HepG2 (cell line): Measurements from ENCODE around the gene SKP1. TPM values are rescaled to one million over a fixed set of nuclear protein-coding genes. Genes with fewer than 3 reads are reported as not detected.

Experiments
- ATM ChIP-seq: fragments of 450-650 bp; IDR thresholded peaks from 2 replicates; pipeline ENCODE4 v1.7.1; 2017; ENCODE audit warnings: mild to moderate bottlenecking, borderline replicate concordance
- CEBPG ChIP-seq: IDR thresholded peaks from 2 replicates; pipeline ENCODE4 v1.6.1; 2016
- KDM5A ChIP-seq: fragments of 200-600 bp; sonication (generic); IDR thresholded peaks from 2 replicates; pipeline ENCODE4 v1.7.0; 2018; ENCODE audit warnings: antibody characterized with exemption, mild to moderate bottlenecking, low read length, borderline replicate concordance
- MED8 ChIP-seq: sonication (generic); formaldehyde crosslinking; IDR thresholded peaks from 2 replicates; pipeline ENCODE4 v1.8.1; 2023; ENCODE audit warnings: mild to moderate bottlenecking, missing genetic modification reagents; ENCODE audit not compliant: insufficient replicate concordance
- SALL1 ChIP-seq: sonication (generic); formaldehyde crosslinking; IDR thresholded peaks from 2 replicates; pipeline ENCODE4 v1.8.0; 2022; ENCODE audit warnings: mild to moderate bottlenecking, missing genetic modification reagents
- XRCC5 ChIP-seq: fragments of 200-400 bp; formaldehyde crosslinking; optimal IDR thresholded peaks from 2 replicates; pipeline ENCODE3; 2017; ENCODE audit warnings: mild to moderate bottlenecking, low read length
- polyA plus RNA-seq, 8 experiments: library from polyadenylated mRNA; depleted of rRNA in 3 of 8; stranded (reverse) in 7 of 8; unstranded in 1 of 8; fragments of >200 nt; fragmentation: Illumina TruSeq in 4 of 8; extraction: Trizol in 4 of 8; gene quantifications; 2 replicates each; pipeline versions ENCODE4 v1.2.1 to v1.2.3, GENCODE V29; 2011 to 2016; ENCODE audit warnings: low read depth in 4 of 8, missing spikeins in 1 of 8, mixed read lengths in 1 of 8; ENCODE audit not compliant: insufficient read depth in 1 of 8
- total RNA-seq, 5 experiments: library from RNA; depleted of rRNA; stranded (reverse); fragments of >200 nt; fragmentation: Illumina TruSeq; extraction: Trizol; gene quantifications; 2 replicates each; pipeline ENCODE4 v1.2.3, GENCODE V29; 2016; ENCODE audit warnings: low read depth in 1 of 5
- TF ChIP-seq, protein P1 (sequence below): IDR thresholded peaks from 2 replicates; pipeline ENCODE4 v1.6.1; 2012; ENCODE audit warnings: low read length, improper control_type of control experiment
- TF ChIP-seq, protein P2 (sequence below): sonication (generic); formaldehyde crosslinking; conservative IDR thresholded peaks from 2 replicates; pipeline ENCODE4 v1.8.0; 2022; ENCODE audit warnings: missing genetic modification reagents
- TF ChIP-seq, protein P3 (sequence below): sonication (generic); formaldehyde crosslinking; IDR thresholded peaks from 2 replicates; pipeline ENCODE4 v1.4.0; 2020; ENCODE audit warnings: mild to moderate bottlenecking, missing genetic modification reagents
- TF ChIP-seq, protein P4 (sequence below): sonication (generic); formaldehyde crosslinking; IDR thresholded peaks from 2 replicates; pipeline ENCODE4 v1.4.0; 2020; ENCODE audit warnings: mild to moderate bottlenecking, missing genetic modification reagents

The SKP1 gene
- total and polyA plus RNA-seq, 2 of the 13 experiments (the other 11 are each of a cell fraction or from before 2014, with no cell fraction given) = 134 to 340 TPM

DNA sequence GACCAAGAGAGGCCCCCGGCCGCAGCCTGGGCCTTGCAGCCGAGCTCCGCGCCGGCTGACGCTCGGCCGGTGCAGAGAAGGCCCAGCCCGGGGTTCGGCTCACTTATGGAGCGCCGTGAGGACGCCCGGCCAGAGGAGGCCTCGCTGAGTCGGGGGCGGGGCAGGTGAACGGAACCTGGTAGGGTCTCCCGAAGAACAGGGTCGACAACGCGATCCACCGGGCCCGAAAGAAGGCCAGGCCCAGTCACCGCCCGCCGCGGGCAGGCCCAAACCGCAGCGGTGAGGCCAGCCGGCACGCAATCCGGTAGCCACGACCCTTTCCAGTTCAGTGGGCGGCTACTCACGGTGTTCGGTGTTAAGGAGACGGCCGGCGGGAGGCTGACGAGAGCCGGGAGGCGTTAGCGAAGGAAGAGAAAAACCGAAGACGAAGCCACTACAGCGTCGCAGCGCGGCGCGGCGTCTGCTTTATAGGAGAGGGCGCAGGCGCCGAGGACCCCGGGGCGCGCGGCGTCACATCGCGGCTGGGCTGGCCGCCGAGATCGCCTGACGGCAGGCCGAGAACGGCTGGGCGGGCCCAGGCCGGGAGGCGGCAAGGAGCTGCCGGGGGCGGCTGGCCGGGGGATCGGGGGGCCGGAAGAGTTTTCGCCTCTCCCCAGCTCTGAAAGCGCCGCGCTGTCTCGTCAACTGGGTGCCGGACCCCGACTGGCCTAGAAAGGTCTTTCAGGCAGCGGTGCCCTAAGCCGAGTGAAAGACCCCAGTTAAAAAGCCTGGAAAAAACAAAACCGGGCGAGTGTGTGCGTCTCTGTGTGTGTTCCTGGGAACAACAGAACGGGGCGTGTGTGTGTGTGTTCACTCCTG lies at the start of gene SKP1 (continued):
- TF ChIP-seq XRCC5 (no peak), MED8 (CRISPR knock-in tag) (peak; percentile 70), SALL1 (CRISPR knock-in tag) (peak; percentile 84), CEBPG (CRISPR knock-in tag) (no peak), KDM5A (peak; percentile 37; the same call in 1 of the 2 replicates), ATM (no peak)
- TF ChIP-seq, protein P1, sequence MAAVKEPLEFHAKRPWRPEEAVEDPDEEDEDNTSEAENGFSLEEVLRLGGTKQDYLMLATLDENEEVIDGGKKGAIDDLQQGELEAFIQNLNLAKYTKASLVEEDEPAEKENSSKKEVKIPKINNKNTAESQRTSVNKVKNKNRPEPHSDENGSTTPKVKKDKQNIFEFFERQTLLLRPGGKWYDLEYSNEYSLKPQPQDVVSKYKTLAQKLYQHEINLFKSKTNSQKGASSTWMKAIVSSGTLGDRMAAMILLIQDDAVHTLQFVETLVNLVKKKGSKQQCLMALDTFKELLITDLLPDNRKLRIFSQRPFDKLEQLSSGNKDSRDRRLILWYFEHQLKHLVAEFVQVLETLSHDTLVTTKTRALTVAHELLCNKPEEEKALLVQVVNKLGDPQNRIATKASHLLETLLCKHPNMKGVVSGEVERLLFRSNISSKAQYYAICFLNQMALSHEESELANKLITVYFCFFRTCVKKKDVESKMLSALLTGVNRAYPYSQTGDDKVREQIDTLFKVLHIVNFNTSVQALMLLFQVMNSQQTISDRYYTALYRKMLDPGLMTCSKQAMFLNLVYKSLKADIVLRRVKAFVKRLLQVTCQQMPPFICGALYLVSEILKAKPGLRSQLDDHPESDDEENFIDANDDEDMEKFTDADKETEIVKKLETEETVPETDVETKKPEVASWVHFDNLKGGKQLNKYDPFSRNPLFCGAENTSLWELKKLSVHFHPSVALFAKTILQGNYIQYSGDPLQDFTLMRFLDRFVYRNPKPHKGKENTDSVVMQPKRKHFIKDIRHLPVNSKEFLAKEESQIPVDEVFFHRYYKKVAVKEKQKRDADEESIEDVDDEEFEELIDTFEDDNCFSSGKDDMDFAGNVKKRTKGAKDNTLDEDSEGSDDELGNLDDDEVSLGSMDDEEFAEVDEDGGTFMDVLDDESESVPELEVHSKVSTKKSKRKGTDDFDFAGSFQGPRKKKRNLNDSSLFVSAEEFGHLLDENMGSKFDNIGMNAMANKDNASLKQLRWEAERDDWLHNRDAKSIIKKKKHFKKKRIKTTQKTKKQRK = no peak
- TF ChIP-seq, protein P2, sequence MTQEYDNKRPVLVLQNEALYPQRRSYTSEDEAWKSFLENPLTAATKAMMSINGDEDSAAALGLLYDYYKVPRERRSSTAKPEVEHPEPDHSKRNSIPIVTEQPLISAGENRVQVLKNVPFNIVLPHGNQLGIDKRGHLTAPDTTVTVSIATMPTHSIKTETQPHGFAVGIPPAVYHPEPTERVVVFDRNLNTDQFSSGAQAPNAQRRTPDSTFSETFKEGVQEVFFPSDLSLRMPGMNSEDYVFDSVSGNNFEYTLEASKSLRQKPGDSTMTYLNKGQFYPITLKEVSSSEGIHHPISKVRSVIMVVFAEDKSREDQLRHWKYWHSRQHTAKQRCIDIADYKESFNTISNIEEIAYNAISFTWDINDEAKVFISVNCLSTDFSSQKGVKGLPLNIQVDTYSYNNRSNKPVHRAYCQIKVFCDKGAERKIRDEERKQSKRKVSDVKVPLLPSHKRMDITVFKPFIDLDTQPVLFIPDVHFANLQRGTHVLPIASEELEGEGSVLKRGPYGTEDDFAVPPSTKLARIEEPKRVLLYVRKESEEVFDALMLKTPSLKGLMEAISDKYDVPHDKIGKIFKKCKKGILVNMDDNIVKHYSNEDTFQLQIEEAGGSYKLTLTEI (CRISPR knock-in tag) = no peak
- TF ChIP-seq, protein P3, sequence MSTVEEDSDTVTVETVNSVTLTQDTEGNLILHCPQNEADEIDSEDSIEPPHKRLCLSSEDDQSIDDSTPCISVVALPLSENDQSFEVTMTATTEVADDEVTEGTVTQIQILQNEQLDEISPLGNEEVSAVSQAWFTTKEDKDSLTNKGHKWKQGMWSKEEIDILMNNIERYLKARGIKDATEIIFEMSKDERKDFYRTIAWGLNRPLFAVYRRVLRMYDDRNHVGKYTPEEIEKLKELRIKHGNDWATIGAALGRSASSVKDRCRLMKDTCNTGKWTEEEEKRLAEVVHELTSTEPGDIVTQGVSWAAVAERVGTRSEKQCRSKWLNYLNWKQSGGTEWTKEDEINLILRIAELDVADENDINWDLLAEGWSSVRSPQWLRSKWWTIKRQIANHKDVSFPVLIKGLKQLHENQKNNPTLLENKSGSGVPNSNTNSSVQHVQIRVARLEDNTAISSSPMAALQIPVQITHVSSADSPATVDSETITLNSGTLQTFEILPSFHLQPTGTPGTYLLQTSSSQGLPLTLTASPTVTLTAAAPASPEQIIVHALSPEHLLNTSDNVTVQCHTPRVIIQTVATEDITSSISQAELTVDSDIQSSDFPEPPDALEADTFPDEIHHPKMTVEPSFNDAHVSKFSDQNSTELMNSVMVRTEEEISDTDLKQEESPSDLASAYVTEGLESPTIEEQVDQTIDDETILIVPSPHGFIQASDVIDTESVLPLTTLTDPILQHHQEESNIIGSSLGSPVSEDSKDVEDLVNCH (CRISPR knock-in tag) = no peak
- TF ChIP-seq, protein P4, sequence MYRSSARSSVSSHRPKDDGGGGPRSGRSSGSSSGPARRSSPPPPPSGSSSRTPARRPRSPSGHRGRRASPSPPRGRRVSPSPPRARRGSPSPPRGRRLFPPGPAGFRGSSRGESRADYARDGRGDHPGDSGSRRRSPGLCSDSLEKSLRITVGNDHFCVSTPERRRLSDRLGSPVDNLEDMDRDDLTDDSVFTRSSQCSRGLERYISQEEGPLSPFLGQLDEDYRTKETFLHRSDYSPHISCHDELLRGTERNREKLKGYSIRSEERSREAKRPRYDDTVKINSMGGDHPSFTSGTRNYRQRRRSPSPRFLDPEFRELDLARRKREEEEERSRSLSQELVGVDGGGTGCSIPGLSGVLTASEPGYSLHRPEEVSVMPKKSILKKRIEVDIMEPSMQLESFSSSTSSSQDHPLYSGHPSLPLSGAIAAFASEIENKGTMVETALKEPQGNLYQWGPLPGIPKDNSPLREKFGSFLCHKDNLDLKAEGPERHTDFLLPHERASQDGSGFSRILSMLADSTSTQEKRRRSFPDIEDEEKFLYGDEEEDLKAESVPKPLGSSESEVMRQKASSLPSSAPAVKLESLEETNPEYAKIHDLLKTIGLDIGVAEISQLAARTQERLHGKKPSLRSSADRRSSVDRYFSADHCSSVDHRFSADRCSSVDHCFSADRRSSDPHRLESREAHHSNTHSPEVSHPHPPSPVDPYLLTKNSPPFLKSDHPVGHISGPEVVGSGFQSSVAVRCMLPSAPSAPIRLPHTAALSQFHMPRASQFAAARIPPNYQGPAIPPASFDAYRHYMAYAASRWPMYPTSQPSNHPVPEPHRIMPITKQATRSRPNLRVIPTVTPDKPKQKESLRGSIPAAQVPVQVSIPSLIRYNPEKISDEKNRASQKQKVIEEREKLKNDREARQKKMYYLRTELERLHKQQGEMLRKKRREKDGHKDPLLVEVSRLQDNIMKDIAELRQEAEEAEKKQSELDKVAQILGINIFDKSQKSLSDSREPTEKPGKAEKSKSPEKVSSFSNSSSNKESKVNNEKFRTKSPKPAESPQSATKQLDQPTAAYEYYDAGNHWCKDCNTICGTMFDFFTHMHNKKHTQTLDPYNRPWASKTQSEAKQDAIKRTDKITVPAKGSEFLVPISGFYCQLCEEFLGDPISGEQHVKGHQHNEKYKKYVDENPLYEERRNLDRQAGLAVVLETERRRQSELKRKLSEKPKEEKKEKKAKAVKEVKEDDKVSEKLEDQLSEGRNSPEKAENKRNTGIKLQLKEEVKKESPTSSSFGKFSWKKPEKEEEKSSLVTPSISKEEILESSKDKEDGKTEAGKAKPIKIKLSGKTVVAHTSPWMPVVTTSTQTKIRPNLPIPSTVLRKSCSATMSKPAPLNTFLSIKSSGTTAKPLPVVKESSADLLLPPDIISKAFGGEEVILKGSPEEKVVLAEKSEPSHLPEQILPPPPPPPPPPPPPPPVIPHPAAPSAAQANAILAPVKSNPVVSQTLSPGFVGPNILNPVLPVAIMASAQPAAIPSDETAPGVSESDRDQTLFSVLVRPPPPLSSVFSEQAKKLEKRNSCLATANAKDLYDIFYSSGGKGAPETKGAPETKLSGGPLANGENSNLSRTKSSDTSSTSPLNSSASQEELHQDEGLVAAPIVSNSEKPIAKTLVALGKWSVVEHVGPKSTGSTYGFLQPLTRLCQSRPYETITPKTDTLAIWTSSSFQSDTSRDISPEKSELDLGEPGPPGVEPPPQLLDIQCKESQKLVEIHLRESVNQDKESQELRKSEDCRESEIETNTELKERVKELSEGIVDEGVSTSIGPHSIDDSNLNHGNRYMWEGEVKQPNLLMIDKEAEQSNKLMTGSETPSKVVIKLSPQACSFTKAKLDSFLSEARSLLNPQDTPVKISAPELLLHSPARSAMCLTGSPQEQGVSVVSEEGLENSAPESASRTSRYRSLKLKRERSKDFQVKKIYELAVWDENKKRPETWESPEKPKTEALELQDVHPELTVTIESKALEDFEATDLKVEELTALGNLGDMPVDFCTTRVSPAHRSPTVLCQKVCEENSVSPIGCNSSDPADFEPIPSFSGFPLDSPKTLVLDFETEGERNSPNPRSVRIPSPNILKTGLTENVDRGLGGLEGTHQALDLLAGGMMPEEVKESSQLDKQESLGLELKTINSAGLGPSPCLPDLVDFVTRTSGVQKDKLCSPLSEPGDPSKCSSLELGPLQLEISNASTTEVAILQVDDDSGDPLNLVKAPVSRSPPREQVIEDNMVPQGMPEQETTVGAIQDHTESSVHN (CRISPR knock-in tag) = no peak
